OCI-LY1 (cell line): Measurements from ENCODE around the gene SLC44A3.

Source experiments
- H2AFZ ChIP-seq: fragments of 200-600 bp; sonication (generic), shearing (Covaris generic); 2 replicates; pipeline ENCODE4 v1.6.0; 2014; ENCODE audit warnings: antibody characterized with exemption, mild to moderate bottlenecking, low read length
- H3F3A ChIP-seq: fragments of 200-600 bp; sonication (generic), shearing (Covaris generic); 2 replicates; pipeline ENCODE4 v1.6.0; 2014; ENCODE audit warnings: mild to moderate bottlenecking, antibody characterized with exemption, low read length, moderate library complexity; ENCODE audit not compliant: insufficient read depth
- H3K27ac ChIP-seq: fragments of 200-600 bp; sonication (generic); 2 replicates; pipeline ENCODE4 v1.5.1; 2014; ENCODE audit warnings: low read length, mixed run types, mild to moderate bottlenecking, low read depth; ENCODE audit not compliant: poor library complexity, severe bottlenecking
- H3K27me3 ChIP-seq: fragments of 200-600 bp; sonication (generic); 2 replicates; pipeline ENCODE4 v1.6.0; 2014; ENCODE audit warnings: antibody characterized with exemption, mild to moderate bottlenecking, low read length, moderate library complexity; ENCODE audit not compliant: insufficient read depth
- H3K36me3 ChIP-seq: fragments of 200-600 bp; sonication (generic); 2 replicates; pipeline ENCODE4 v1.6.1; 2014; ENCODE audit warnings: mild to moderate bottlenecking, antibody characterized with exemption, low read length, moderate library complexity, mixed read lengths; ENCODE audit not compliant: insufficient read depth
- H3K4me1 ChIP-seq: fragments of 200-600 bp; sonication (generic); 2 replicates; pipeline ENCODE4 v1.5.1; 2014; ENCODE audit warnings: mild to moderate bottlenecking, low read length, moderate library complexity; ENCODE audit not compliant: insufficient read depth, severe bottlenecking
- H3K4me2 ChIP-seq: fragments of 200-600 bp; sonication (generic), shearing (Covaris generic); 2 replicates; pipeline ENCODE4 v1.6.1; 2014; ENCODE audit warnings: low read length
- H3K4me3 ChIP-seq: fragments of 200-600 bp; sonication (generic); 2 replicates; pipeline ENCODE4 v1.5.1; 2014; ENCODE audit warnings: low read length, low read depth, mild to moderate bottlenecking, mixed read lengths; ENCODE audit not compliant: poor library complexity, severe bottlenecking
- H3K79me2 ChIP-seq: fragments of 200-600 bp; shearing (Covaris generic); 2 replicates; pipeline ENCODE4 v1.6.1; 2016; ENCODE audit warnings: mixed run types, low read length, mixed read lengths; ENCODE audit not compliant: insufficient read depth
- H3K9ac ChIP-seq: fragments of 200-600 bp; sonication (generic), shearing (Covaris generic); 2 replicates; pipeline ENCODE4 v1.6.1; 2014; ENCODE audit warnings: mild to moderate bottlenecking, low read length, mixed read lengths
- H3K9me2 ChIP-seq: fragments of 200-600 bp; sonication (generic), shearing (Covaris generic); 2 replicates; pipeline ENCODE4 v1.6.1; 2014; ENCODE audit warnings: low read depth, mild to moderate bottlenecking, low read length, mixed read lengths
- H3K9me3 ChIP-seq: fragments of 200-600 bp; shearing (Covaris generic); 2 replicates; pipeline ENCODE4 v1.6.1; 2014; ENCODE audit warnings: low read length, mixed read lengths
- H4K20me1 ChIP-seq: fragments of 200-600 bp; sonication (generic), shearing (Covaris generic); 2 replicates; pipeline ENCODE4 v1.6.0; 2016; ENCODE audit warnings: mild to moderate bottlenecking, low read length; ENCODE audit not compliant: insufficient read depth
- EZH2 ChIP-seq: fragments of 200-600 bp; sonication (generic), shearing (Covaris generic); IDR thresholded peaks from 2 replicates; pipeline ENCODE4 v1.8.0; 2017; ENCODE audit warnings: borderline replicate concordance, mixed run types, mild to moderate bottlenecking, antibody characterized with exemption, low read length, moderate library complexity, mixed read lengths
- TF ChIP-seq, protein P1 (sequence below): fragments of 200-600 bp; sonication (generic), shearing (Covaris generic); IDR thresholded peaks from 2 replicates; pipeline ENCODE4 v1.5.1; 2017; ENCODE audit warnings: mild to moderate bottlenecking, antibody characterized with exemption, low read length, moderate library complexity, mixed read lengths

SLC44A3 gene

GRCh38 chr1:94821636-94822305 is 1.6 kb downstream of the SLC44A3 start:
- Histone ChIP-seq H3K4me2 (no peak overlapping the region), H3K27ac (no peak overlapping the region)

DNA sequence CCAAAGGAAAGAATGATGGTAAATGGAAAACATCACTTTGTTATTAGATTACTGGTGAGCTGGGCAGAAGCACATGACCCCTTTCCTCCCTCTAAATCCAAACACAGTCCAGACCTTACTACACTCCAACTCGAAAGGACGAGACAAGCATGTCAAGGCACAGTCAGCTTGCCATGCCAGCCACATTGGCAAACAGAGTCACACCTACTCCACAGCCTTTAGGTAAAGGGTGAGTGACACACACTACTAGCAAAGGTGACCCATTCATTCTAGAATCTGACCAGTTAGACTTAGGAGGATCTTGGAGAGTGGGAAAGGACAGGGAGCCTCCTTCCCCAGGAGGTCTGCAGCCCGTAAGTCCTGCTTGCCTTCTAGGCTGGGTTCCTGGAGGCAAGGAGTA is 3.0 kb downstream of the SLC44A3 start:
- no peaks in the 10 kb centered on the region for H3K4me1 ChIP-seq
- H3K36me3 ChIP-seq, result no peaks in the 10 kb centered on the region
- H3F3A ChIP-seq, result no peaks in the 10 kb centered on the region
- no peaks in the 10 kb centered on the region for H4K20me1 ChIP-seq
- no peaks in the 10 kb centered on the region for H3K79me2 ChIP-seq
- H3K9me3 ChIP-seq, result no peaks in the 10 kb centered on the region
- H3K9ac ChIP-seq, result no peak overlapping the region
- H3K9me2 ChIP-seq, result no peaks in the 10 kb centered on the region
- TF ChIP-seq, protein P1, sequence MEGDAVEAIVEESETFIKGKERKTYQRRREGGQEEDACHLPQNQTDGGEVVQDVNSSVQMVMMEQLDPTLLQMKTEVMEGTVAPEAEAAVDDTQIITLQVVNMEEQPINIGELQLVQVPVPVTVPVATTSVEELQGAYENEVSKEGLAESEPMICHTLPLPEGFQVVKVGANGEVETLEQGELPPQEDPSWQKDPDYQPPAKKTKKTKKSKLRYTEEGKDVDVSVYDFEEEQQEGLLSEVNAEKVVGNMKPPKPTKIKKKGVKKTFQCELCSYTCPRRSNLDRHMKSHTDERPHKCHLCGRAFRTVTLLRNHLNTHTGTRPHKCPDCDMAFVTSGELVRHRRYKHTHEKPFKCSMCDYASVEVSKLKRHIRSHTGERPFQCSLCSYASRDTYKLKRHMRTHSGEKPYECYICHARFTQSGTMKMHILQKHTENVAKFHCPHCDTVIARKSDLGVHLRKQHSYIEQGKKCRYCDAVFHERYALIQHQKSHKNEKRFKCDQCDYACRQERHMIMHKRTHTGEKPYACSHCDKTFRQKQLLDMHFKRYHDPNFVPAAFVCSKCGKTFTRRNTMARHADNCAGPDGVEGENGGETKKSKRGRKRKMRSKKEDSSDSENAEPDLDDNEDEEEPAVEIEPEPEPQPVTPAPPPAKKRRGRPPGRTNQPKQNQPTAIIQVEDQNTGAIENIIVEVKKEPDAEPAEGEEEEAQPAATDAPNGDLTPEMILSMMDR, result no peak
- no peak for TF ChIP-seq EZH2
- no peaks in the 10 kb centered on the region for H3K27me3 ChIP-seq
- no peak overlapping the region for H2AFZ ChIP-seq
- H3K4me2 ChIP-seq, result no peak overlapping the region
- no peak overlapping the region for H3K4me3 ChIP-seq
- H3K27ac ChIP-seq, result no peak overlapping the region

More at GRCh38 chr1:94821636-94822305, 1.6 kb downstream of the SLC44A3 start:
- no peak overlapping the region for H3K9ac ChIP-seq
- H4K20me1 ChIP-seq, result no peaks in the 10 kb centered on the region
- no peak overlapping the region for H2AFZ ChIP-seq
- H3K9me2 ChIP-seq, result no peaks in the 10 kb centered on the region
- no peaks in the 10 kb centered on the region for H3K9me3 ChIP-seq
- no peaks in the 10 kb centered on the region for H3K36me3 ChIP-seq
- TF ChIP-seq EZH2, result no peak
- TF ChIP-seq, protein P1, result no peak
- H3K27me3 ChIP-seq, result no peaks in the 10 kb centered on the region
- no peaks in the 10 kb centered on the region for H3F3A ChIP-seq
- H3K79me2 ChIP-seq, result no peaks in the 10 kb centered on the region
- no peak overlapping the region for H3K4me3 ChIP-seq
- H3K4me1 ChIP-seq, result no peaks in the 10 kb centered on the region

GRCh38 chr1:94825936-94826335 is 5.8 kb downstream of the SLC44A3 start:
- H3K4me3 ChIP-seq, result no peak overlapping the region
- H3K9ac ChIP-seq, result no peak overlapping the region
- no peaks in the 10 kb centered on the region for H4K20me1 ChIP-seq
- no peaks in the 10 kb centered on the region for H3K9me3 ChIP-seq
- H3K4me2 ChIP-seq, result no peak overlapping the region
- no peaks in the 10 kb centered on the region for H3K27me3 ChIP-seq
- no peak overlapping the region for H2AFZ ChIP-seq
- no peaks in the 10 kb centered on the region for H3K9me2 ChIP-seq
- H3K27ac ChIP-seq, result no peak overlapping the region
- H3K4me1 ChIP-seq, result no peaks in the 10 kb centered on the region
- H3K79me2 ChIP-seq, result no peaks in the 10 kb centered on the region
- TF ChIP-seq EZH2, result no peak
- TF ChIP-seq, protein P1, result no peak
- H3K36me3 ChIP-seq, result no peaks in the 10 kb centered on the region
- no peaks in the 10 kb centered on the region for H3F3A ChIP-seq
